Astrocyte of the spinal cord (primary cell): Measurements from ENCODE around the gene NRXN3.
A peak's percentile ranks its signal among the peaks of the same experiment; 100 is the strongest.

Experiments
- DNase-seq: peaks from one replicate; pipeline ENCODE4 v3.0.0; 2011; ENCODE audit warnings: low read depth, low spot score
- H3K4me3 ChIP-seq: 2 replicates; pipeline ENCODE4 v1.5.1; 2011; ENCODE audit warnings: low read depth, mild to moderate bottlenecking, low read length, moderate library complexity
- CTCF ChIP-seq: IDR thresholded peaks from 2 replicates; pipeline ENCODE4 v1.5.1; 2012; ENCODE audit warnings: low read depth, mild to moderate bottlenecking, low read length, inconsistent platforms
- in situ Hi-C: cut with HindIII; loops from 2 replicates; pipeline ENCODE4 v1.10.0; 2017; ENCODE audit warnings: low sequenced_read_pairs

NRXN3 gene

GRCh38 chr14:79661752-79662151 lies 1491.6 kb downstream of the NRXN3 start:
- H3K4me3 ChIP-seq, result no peak overlapping the region
- DNase-seq, result peak; percentile 49
- TF ChIP-seq CTCF, result no peak
- in situ Hi-C loops, result no loop called here

GRCh38 chr14:79663453-79663852 lies 1493.3 kb downstream of the NRXN3 start:
- no peak for TF ChIP-seq CTCF
- DNase-seq, result no peak
- H3K4me3 ChIP-seq, result no peak overlapping the region
- in situ Hi-C loops, result no loop called here

- no peak for TF ChIP-seq CTCF
- DNase-seq, result no peak
- in situ Hi-C loops, result no loop called here
- H3K4me3 ChIP-seq, result no peak overlapping the region
Observed at GRCh38 chr14:79665556-79665955, 1495.4 kb downstream of the NRXN3 start.

GRCh38 chr14:79668951-79669350 lies 1498.8 kb downstream of the NRXN3 start:
- no peak overlapping the region for H3K4me3 ChIP-seq
- no peak for TF ChIP-seq CTCF
- in situ Hi-C loops, result no loop called here
- no peak for DNase-seq

- no peak for DNase-seq
- in situ Hi-C loops, result no loop called here
- TF ChIP-seq CTCF, result no peak
- no peak overlapping the region for H3K4me3 ChIP-seq
Observed at GRCh38 chr14:79670811-79671210, 1500.6 kb downstream of the NRXN3 start.

GRCh38 chr14:79680087-79680486 lies 1509.9 kb downstream of the NRXN3 start:
- TF ChIP-seq CTCF, result no peak
- in situ Hi-C loops, result no loop called here
- H3K4me3 ChIP-seq, result no peak overlapping the region
- DNase-seq, result no peak

GRCh38 chr14:79686196-79686595 lies 1516.0 kb downstream of the NRXN3 start:
- no peak for DNase-seq
- in situ Hi-C loops, result no loop called here
- TF ChIP-seq CTCF, result no peak
- no peak overlapping the region for H3K4me3 ChIP-seq
